NOMO-1 treated with DMSO at 0.1 percent for 48 hours (cell line): ENCODE results near the gene TP53BP1.

Source experiments
- DNase-seq: peaks from one replicate; lab custom pipeline; 2025; ENCODE audit not compliant: unreplicated experiment; lab: John Stamatoyannopoulos, UW

The TP53BP1 gene

DNA sequence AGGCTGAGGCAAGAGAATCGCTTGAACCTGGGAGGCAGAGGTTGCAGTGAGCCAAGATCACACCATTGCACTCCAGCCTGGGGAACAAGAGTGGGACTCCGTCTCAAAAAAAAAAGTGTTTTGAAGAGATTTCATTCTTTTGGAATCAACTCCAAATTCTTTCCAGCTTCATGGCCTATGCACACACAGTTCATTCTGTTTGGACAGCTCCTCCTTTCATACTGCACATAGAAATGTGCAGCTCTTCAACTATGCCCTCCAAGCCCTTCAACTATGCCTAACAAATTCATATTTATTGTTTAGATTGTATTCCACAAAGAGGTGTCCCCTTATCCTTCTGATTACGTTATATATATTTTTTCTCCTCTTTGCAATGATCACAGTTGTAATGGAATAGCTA, 4.2 kb downstream of the TP53BP1 start:
- no peak for DNase-seq

GRCh38 chr15:43487271-43487895, 5.6 kb downstream of the TP53BP1 start:
- no peak for DNase-seq

DNA sequence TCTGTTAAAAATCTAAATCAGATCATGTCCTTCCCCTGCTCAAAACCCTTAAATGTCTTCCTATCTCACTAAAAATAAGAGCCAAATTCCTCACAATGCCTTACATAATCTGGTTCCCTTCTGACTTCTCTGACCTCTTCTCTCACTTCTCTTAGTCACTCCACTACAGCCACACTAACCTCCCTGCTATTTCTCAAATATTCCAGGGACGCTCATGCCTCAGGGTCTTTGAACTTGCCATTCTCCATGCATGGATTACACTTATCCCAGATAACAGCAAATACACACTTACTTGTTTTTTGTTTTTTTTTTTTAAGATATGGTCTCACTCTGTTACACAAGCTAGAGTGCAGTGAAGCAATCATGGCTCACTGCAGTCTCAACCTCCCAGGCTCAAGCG, 8.5 kb downstream of the TP53BP1 start:
- DNase-seq, result no peak

DNA sequence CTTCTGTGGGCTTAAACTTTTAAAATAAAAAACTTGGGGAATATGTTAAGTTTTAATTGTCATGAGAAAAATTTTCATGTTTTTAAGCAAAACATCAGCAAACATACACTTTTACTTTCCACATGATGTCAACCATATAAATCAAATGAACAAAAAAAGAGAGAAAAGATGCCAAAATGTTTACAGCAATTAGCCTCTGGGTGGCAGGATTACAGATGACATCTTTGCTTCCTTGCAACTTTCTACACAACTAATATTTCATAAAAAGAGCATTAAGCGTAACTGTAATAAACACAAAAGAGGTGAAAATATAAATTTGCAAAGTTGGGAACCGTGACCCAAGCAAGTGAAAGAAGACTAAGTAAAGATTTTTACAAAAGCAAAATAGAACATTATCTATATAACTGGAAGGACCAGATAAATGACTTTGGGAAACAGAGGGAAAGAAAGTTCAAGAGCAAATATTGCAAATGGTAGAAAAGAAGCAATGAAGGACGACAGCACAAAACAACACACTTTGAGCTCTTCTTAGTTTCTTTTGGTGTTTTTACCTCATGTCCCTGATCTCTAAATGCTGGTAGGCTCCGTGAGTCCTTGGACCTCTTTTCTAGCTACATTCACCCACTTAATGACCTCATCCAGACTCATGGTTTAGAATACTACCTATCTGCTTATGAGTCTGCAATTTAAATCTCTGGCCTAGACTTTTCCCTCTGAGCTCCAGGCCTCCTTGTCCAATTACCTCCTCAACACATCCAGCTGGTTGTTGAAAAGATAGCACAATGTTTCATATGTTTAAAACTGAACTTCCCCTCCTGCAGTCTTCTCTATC, 9.4 kb downstream of the TP53BP1 start:
- DNase-seq, result peak; percentile 12

GRCh38 chr15:43473885-43474284, 19.1 kb downstream of the TP53BP1 start:
- DNase-seq, result no peak

- DNase-seq, result no peak
These were observed 21.0 kb downstream of the TP53BP1 start for GRCh38 chr15:43471975-43472374.

DNA sequence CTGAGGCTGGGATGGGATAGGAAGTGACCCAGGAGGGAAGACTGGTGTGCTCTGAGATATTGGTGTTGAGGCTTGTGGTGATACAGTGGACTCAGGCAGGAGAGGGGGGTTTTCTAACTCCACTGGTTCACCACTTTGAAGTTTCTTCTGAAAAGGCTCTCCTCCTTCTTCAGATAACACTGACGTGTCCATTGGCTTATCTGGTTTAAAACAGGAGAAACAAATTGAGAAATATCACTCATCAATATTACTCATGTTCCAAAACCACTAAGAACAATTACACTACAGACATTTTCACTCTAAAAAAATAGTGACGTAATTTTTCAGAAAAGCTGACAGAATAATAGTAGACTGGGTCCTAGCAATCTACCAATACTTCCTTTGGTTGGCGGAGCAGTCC, 23.1 kb downstream of the TP53BP1 start:
- no peak for DNase-seq

DNA sequence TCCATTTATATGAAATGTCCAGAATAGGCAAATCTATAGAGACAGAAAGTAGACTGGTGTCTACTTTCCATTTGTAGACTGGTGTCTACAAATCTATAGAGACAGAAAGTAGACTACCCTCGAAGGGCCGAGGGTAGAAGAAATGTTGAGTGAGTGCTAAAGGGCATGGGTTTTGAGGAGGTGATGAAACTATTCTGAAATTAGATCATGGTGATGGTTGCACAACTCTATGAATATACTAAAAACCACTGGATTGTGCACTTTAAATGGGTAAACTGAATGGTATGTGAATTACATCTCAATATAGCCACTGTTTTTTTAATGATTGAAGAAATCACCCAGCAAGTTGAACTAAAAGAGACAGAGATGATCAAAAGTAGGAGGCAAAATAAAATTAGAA, 27.9 kb downstream of the TP53BP1 start:
- DNase-seq, result peak; percentile 82

DNA sequence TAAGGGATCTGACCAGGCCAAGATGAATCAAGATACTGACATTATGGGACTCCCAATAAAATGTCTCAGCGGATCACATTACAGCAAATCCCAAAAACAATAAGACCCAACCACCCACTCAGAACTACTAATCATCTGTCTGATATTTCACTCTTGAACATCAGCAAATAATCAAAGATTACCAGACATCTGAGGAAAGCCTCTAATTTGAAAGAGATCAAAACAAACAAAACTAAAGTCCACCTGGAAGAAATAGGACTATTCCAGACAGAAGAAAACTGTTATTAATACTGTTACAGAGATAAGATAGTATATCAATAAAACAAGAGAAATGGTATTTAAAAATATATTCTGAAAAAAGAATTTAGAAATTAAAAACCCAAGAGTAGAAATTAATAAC, 29.0 kb downstream of the TP53BP1 start:
- DNase-seq, result no peak

GRCh38 chr15:43463507-43463906, 29.4 kb downstream of the TP53BP1 start:
- no peak for DNase-seq

- DNase-seq, result no peak
These were observed 43.0 kb downstream of the TP53BP1 start for GRCh38 chr15:43449981-43450380.

GRCh38 chr15:43446344-43446743, 46.6 kb downstream of the TP53BP1 start:
- no peak for DNase-seq

DNA sequence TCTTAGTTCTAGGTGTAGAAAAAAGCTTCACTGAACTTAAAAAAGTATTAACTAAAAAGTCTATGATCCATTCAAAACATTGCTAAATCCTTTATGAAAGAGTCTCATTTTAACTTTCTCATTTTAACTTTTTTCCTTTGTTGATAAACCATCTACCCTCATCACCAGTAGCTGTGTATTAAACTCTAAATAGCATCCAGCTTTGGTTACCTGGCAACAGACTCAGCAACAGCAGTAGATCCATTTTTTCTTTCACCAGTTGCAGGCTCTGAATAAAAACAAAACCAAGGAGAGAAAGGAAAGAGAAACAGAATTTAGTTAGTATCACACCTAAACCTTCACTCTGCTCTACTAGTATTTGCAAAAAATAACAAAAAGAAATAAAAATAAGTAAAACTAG, 51.6 kb downstream of the TP53BP1 start:
- DNase-seq, result no peak

DNA sequence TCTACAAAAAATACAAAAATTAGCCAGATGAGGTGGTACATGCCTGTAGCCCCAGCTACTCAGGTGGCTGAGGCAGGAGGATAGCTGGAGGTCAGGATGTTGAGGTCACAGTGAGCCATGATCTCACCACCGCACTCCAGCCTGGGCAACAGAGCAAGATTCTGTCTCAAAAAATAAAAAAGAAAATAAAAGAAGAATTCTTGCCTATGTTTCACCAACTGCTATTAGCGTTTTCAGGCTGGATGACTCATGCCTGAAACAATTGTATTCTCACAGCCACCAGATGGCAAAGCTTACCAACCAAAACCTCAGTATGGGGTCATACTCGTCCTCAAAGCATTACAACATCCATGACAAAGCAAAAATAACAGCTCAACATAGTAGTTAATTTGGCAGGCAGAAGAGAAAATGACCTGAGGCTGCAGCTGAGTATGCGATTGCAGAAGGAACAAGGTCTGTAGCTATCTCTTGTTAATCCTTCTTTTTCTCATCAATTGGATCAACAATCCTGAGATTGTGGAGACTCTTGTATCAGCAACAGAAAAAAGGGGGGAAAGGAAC, 52.2 kb downstream of the TP53BP1 start:
- DNase-seq, result peak; percentile 98

- no peak for DNase-seq
These were observed 53.7 kb downstream of the TP53BP1 start for GRCh38 chr15:43439268-43439667.

DNA sequence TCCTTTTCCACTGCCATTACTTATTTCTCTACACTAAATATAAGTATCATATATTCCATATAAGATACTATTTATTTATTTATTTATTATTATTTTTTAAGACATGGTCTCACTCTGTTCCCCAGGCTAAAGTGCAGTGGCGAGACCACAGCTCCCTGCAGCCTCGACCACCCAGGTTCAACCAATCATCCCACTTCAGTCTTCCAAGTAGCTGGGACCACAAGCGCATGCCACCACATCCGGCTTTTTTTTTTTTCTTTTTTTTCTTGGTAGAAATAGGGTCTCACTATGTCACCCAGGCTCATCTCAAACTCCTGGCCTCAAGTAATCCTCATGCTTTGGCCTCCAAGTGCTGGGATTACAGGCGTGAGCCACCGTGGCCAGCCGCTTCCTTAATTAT, 56.6 kb downstream of the TP53BP1 start:
- DNase-seq, result no peak

- DNase-seq, result no peak
These were observed 58.5 kb downstream of the TP53BP1 start for GRCh38 chr15:43434446-43434845.

DNA sequence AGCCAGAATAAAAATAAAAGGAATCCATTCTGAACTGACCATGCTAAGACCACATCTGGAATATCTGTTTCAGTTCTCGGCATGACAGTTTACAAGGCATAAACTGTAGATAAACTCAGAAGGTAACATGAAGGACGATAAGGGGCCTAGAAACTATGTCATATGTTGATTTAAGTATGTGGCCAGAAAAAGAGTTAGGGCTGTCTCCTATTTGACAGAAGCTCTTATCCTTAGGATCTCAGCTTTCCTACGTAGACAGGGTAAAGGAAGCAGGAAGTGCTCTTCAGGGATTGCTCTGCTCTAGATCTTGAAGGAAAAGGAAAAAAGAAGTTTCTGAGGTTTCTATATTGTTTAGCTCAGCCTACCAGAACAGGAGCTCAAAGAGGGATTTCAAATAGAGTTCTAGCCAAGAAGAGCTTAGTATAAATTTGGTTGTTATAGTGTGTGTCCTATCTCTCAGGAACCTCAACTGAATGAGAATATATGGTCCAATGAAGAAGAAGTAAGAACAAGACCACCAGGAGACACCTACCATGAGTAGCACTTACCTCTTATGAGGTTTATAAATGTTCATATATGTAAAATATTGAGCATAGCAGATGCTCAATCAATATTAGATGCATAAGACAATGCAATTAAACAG, 59.2 kb downstream of the TP53BP1 start:
- DNase-seq, result no peak

GRCh38 chr15:43433165-43433564, 59.8 kb downstream of the TP53BP1 start:
- DNase-seq, result no peak

DNA sequence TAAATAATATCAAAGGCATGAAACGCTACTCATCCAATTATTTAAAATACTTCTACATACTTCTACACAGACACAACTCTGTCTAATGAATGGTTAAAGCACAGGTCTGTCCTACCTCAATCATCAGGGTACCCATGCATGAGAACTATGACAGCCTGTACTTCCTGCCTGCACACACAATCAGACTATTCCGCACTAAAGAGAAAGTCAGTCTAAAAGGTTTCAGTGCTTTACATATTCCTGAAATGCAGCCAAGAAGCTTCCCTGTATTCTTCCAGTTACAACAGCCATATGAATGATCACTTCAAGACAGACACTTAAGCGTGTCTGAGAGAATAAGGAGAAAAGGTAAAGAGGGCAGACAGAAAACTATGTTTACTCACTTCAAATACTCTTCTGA, 63.3 kb downstream of the TP53BP1 start:
- DNase-seq, result no peak

- DNase-seq, result no peak
These were observed 69.2 kb downstream of the TP53BP1 start for GRCh38 chr15:43423793-43424192.

- DNase-seq, result no peak
These were observed 72.1 kb downstream of the TP53BP1 start for GRCh38 chr15:43420876-43421275.
